SU-DHL-6 (cell line): ENCODE measurements around the gene MAGEB16.

ENCODE experiments used
- CTCF ChIP-seq: fragments of 200-600 bp; sonication (generic); IDR thresholded peaks from one replicate; pipeline ENCODE4 v1.5.1; 2017; ENCODE audit warnings: antibody characterized with exemption, mild to moderate bottlenecking, low read length, moderate library complexity; ENCODE audit not compliant: insufficient read depth, poor library complexity, severe bottlenecking
- EZH2phosphoT487 ChIP-seq: fragments of 200-600 bp; sonication (generic), shearing (Covaris generic); conservative IDR thresholded peaks from 2 replicates; pipeline ENCODE4 v1.6.1; 2018; ENCODE audit warnings: mild to moderate bottlenecking, antibody characterized with exemption, low read length, moderate library complexity, mixed read lengths

- TF ChIP-seq EZH2phosphoT487 (no peak), CTCF (no peak)
Observed at GRCh38 chrX:35809781-35810180, 11.6 kb downstream of the MAGEB16 start.
